ENCODE data around the gene KLHL2.
"Not testable (repeated sequence)": the region's sequence is repeated elsewhere in the genome, so short reads cannot be mapped to it uniquely, and the experiment has no call there.

Gene KLHL2

DNA sequence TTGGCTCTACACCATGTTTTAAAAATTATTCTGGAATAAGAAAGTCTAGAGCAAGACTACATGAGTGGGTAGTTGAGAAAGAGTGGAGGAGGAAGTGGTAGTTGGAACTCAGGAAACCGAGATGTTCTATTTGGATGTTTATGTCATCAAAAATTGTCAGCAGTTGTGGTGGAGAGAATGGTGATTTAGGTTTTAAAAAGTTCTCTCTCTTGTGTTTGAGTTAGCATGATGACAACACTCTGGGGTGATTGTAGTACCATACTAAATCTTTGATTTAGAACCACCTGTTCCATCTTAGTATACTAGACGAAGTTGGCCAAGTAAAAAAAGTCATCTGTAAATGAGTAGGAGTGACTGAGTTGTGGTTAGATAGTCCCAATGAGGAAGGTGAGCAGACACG, 40.7 kb downstream of the KLHL2 start:
- in situ Hi-C loops (cut with HindIII; ENCODE audit: low sequenced_read_pairs): no loop called here
- TF ChIP-seq, protein P1, sequence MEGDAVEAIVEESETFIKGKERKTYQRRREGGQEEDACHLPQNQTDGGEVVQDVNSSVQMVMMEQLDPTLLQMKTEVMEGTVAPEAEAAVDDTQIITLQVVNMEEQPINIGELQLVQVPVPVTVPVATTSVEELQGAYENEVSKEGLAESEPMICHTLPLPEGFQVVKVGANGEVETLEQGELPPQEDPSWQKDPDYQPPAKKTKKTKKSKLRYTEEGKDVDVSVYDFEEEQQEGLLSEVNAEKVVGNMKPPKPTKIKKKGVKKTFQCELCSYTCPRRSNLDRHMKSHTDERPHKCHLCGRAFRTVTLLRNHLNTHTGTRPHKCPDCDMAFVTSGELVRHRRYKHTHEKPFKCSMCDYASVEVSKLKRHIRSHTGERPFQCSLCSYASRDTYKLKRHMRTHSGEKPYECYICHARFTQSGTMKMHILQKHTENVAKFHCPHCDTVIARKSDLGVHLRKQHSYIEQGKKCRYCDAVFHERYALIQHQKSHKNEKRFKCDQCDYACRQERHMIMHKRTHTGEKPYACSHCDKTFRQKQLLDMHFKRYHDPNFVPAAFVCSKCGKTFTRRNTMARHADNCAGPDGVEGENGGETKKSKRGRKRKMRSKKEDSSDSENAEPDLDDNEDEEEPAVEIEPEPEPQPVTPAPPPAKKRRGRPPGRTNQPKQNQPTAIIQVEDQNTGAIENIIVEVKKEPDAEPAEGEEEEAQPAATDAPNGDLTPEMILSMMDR (IDR thresholded peaks at IDR 0.05; ENCODE audit: low read depth, low read length): no peak
- DNase-seq (ENCODE audit: low read depth, low spot score): no peak
- no peak overlapping the region for H3K4me3 ChIP-seq (ENCODE audit: low read depth, low read length)

GRCh38 chr4:165248904-165249303, 41.5 kb downstream of the KLHL2 start:
- in situ Hi-C loops (cut with HindIII; ENCODE audit: low sequenced_read_pairs); DNase-seq (ENCODE audit: low read depth, low spot score); H3K4me3 ChIP-seq (ENCODE audit: low read depth, low read length): not testable (repeated sequence)

DNA sequence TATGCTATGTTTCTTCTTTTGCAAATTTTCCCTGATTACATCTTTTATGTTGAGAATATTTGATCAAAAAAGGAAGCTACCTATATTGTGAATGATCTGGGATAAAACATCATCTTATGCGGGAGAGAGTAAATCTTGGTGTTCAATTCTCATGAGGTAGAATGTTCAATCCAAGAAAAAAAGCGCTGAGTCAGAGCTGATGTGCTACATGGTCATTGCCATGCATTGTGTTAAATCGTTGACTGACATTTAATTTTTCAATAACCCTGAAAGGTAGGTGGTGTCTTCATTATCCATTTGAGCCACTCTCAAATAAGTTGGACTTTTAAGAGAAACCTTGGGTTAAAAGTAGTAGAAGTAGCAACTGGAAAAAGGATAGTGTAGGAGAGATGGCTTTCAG, 47.4 kb downstream of the KLHL2 start:
- H3K4me3 ChIP-seq (ENCODE audit: low read depth, low read length); in situ Hi-C loops (cut with HindIII; ENCODE audit: low sequenced_read_pairs); DNase-seq (ENCODE audit: low read depth, low spot score): not testable (repeated sequence)

GRCh38 chr4:165255439-165255838, 48.1 kb downstream of the KLHL2 start:
- in situ Hi-C loops (cut with HindIII; ENCODE audit: low sequenced_read_pairs); H3K4me3 ChIP-seq (ENCODE audit: low read depth, low read length): not testable (repeated sequence)
- DNase-seq (ENCODE audit: low read depth, low spot score): peak; percentile 43

DNA sequence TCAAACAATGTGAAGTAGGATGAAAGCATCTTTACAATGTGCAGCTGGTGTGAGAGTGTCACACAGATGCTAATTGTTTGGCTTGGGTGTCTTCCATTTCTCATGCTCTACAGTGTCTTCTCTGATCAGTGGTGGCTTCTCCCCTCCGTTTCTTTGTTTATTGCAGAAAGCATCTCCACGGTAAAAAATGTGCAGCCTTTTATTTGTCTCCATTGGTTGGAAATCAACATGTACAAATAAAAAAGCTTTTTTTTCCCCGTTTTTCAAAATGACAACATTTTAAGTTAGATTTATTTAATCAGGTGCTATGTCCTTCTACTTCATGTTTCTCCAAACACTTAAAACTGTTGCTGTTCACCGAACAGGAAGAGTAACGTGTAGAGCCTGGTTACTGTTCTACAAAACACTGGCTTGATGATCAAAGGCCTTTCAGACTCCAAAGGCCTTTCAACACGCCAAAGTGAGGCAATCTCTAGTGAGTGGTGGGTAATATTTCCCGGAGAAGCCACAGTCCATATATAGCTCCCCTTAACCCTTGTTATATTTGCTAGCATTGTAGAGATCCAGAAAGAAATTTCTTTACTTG, 48.8 kb downstream of the KLHL2 start:
- in situ Hi-C loops (cut with HindIII; ENCODE audit: low sequenced_read_pairs); H3K4me3 ChIP-seq (ENCODE audit: low read depth, low read length): not testable (repeated sequence)

DNA sequence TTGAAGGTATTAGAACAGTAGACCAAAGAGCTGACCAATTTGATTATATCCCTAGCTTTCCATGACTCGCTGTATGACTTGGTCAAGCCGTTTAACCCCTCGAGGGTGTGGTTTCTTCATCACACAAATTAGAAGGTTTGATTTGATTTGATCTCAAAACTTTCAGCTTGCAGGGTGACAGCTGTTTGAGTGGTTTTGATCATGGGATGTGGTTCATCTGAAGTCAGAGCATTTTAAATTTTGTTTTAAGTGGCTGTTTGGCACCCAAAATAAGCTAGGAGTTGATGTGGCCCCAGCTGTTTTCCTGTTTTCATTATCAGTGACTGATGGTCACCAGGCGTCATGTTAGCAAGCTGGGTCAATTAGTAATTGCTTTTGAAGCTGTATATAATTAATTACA, 52.4 kb downstream of the KLHL2 start:
- DNase-seq (ENCODE audit: low read depth, low spot score); in situ Hi-C loops (cut with HindIII; ENCODE audit: low sequenced_read_pairs); H3K4me3 ChIP-seq (ENCODE audit: low read depth, low read length): not testable (repeated sequence)

More for the DNA sequence above, 48.8 kb downstream of the KLHL2 start:
- DNase-seq (ENCODE audit: low read depth, low spot score): not testable (repeated sequence)

GRCh38 chr4:165262306-165262705, 54.9 kb downstream of the KLHL2 start:
- in situ Hi-C loops (cut with HindIII; ENCODE audit: low sequenced_read_pairs); H3K4me3 ChIP-seq (ENCODE audit: low read depth, low read length); DNase-seq (ENCODE audit: low read depth, low spot score): not testable (repeated sequence)

DNA sequence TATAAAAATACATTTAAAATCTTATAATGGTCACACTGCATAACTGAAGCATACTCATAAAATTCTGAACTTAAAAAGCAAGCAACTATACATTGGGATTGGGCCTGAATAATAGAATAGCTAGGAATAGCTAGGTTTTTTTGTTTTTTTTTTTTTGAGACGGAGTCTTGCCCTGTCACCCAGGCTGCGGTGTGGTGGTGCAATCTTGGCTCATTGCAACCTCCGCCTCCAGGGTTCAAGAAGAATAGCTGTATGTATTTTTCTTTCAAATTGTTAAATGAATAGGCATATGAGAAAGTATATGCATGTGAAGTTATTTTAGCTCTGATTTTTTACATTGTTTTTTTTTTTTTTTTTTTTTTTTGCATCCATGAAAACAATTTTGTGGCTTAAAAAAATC, 56.1 kb downstream of the KLHL2 start:
- in situ Hi-C loops (cut with HindIII; ENCODE audit: low sequenced_read_pairs); DNase-seq (ENCODE audit: low read depth, low spot score): not testable (repeated sequence)

GRCh38 chr4:165269931-165270330, 62.6 kb downstream of the KLHL2 start:
- H3K4me3 ChIP-seq (ENCODE audit: low read depth, low read length); in situ Hi-C loops (cut with HindIII; ENCODE audit: low sequenced_read_pairs): not testable (repeated sequence)
- peak; percentile 33 for DNase-seq (ENCODE audit: low read depth, low spot score)

More for the DNA sequence above, 56.1 kb downstream of the KLHL2 start:
- not testable (repeated sequence) for H3K4me3 ChIP-seq (ENCODE audit: low read depth, low read length)

DNA sequence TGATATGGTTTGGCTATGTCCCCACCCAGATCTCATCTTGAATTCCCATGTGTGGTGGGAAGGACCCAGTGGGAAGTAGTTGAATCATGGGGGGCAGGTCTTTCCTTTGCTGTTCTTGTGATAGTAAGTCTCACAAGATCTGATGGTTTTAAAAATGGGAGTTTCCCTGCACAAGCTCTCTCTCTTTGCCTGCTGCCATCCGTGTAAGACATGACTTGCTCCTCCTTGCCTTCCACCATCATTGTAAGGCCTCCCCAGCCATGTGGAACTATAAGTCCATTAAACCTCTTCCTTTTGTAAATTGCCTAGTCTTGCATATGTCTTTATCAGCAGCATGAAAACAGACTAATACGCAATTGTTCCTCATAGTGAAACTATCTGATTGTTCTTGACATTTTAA, 66.1 kb downstream of the KLHL2 start:
- H3K4me3 ChIP-seq (ENCODE audit: low read depth, low read length); DNase-seq (ENCODE audit: low read depth, low spot score); in situ Hi-C loops (cut with HindIII; ENCODE audit: low sequenced_read_pairs): not testable (repeated sequence)

DNA sequence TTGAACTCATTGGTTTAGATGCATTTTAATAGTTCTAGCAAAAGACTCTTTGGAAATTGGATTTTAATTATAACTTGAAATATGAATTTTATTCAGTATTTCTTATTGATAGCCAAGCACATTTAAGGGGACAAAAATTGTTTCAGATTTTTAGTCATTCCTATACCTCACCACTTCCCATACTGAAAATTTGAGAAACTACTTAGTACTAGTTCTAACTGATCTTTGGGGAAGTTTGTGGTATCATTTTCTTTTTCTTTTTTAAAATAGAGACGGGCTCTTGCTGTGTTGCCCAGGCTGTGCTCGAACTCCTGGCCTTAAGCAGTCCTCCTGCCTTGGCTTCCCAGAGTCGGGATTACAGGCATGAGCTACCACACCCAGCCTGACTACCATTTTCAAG, 68.0 kb downstream of the KLHL2 start:
- DNase-seq (ENCODE audit: low read depth, low spot score); in situ Hi-C loops (cut with HindIII; ENCODE audit: low sequenced_read_pairs); H3K4me3 ChIP-seq (ENCODE audit: low read depth, low read length): not testable (repeated sequence)

GRCh38 chr4:165279531-165279930, 72.2 kb downstream of the KLHL2 start:
- DNase-seq (ENCODE audit: low read depth, low spot score); H3K4me3 ChIP-seq (ENCODE audit: low read depth, low read length); in situ Hi-C loops (cut with HindIII; ENCODE audit: low sequenced_read_pairs): not testable (repeated sequence)

- H3K4me3 ChIP-seq (ENCODE audit: low read depth, low read length); DNase-seq (ENCODE audit: low read depth, low spot score); in situ Hi-C loops (cut with HindIII; ENCODE audit: low sequenced_read_pairs): not testable (repeated sequence)
Measured at GRCh38 chr4:165284697-165285096, 77.3 kb downstream of the KLHL2 start.

DNA sequence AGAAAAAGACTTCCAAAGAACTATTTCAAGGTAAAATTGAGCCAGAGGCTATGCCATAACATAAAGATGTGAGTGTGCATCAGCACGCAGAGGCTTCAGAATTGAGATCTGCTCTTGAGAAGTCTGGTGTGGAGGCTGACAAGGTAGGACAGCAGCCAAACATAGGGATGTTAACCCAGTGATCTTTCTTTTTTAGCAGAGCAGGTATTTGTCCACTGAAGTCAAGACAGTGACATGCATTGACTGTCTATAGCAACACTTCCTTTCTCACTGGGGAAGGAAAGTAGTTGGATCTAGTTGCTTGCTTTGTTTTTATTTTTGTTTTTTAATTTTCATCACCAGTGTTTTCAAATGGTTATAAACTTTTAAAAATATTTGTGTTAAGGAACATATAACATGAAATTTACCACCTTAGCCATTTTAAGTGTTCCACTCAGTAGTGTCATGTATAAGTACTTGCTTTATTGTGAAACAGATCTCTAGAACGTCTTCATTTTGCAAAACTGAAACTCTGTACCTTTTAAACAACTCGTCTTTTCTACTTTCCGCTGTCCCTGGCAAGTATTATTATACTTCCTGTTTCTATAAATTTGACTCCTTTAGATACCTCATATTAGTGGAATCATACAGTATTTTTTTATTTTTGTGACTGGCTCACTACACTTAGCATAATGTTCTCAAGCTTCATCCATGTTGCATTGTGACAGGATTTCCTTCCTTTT, 79.4 kb downstream of the KLHL2 start:
- DNase-seq (ENCODE audit: low read depth, low spot score); H3K4me3 ChIP-seq (ENCODE audit: low read depth, low read length); in situ Hi-C loops (cut with HindIII; ENCODE audit: low sequenced_read_pairs): not testable (repeated sequence)

Measured in astrocyte of the spinal cord (primary cell).